H1 (cell line): ENCODE data around the gene OSBP2. TPM values are rescaled to one million over a fixed set of nuclear protein-coding genes. Genes with fewer than 3 reads are reported as not detected.

Experiments
- CTCF ChIA-PET: fragments of 300-600 bp; sonication (Branson Sonifier 250); formaldehyde crosslinking; loops from one replicate; lab custom pipeline; 2021; ENCODE audit not compliant: partially characterized antibody; lab: Charles Lee
- POLR2A ChIA-PET: fragments of 300-600 bp; sonication (Branson Sonifier 250); formaldehyde crosslinking; loops from one replicate; lab custom pipeline; 2021; ENCODE audit warnings: inconsistent platforms; ENCODE audit not compliant: partially characterized antibody; lab: Charles Lee
- DNase-seq, 2 experiments: peaks; one replicate each; pipeline versions ENCODE4 v3.0.0 to v3.0.0-alpha.2; 2010 to 2022; ENCODE audit warnings: low spot score in 2 of 2, low read depth in 1 of 2, mixed read lengths in 1 of 2
- FAIRE-seq: peaks from 2 replicates; lab custom pipeline; 2011; peaks lifted over from hg19 to GRCh38; lab: Jason Lieb, UNC
- H2AFZ ChIP-seq: 2 replicates; pipeline ENCODE4 v1.8.1; 2012; ENCODE audit warnings: low read length, inconsistent platforms
- H2AK5ac ChIP-seq: 2 replicates; pipeline ENCODE4 v1.6.1; 2013; ENCODE audit warnings: low read depth, low read length
- H2BK120ac ChIP-seq: replicated peaks from 2 replicates; pipeline ENCODE3; 2013; ENCODE audit warnings: low read depth, low read length, inconsistent platforms
- H2BK12ac ChIP-seq: 2 replicates; pipeline ENCODE4 v1.6.1; 2013; ENCODE audit warnings: low read depth, low read length
- H2BK15ac ChIP-seq: 2 replicates; pipeline ENCODE4 v1.6.1; 2013; ENCODE audit warnings: low read length
- H2BK20ac ChIP-seq: 2 replicates; pipeline ENCODE4 v1.6.1; 2013; ENCODE audit warnings: low read length
- H2BK5ac ChIP-seq: 2 replicates; pipeline ENCODE4 v1.6.1; 2013; ENCODE audit warnings: low read depth, low read length
- H3K14ac ChIP-seq: 2 replicates; pipeline ENCODE4 v1.6.1; 2013; ENCODE audit warnings: inconsistent platforms; ENCODE audit not compliant: insufficient read length
- H3K18ac ChIP-seq: 2 replicates; pipeline ENCODE4 v1.6.1; 2013; ENCODE audit warnings: low read length; ENCODE audit errors: extremely low read depth
- H3K23ac ChIP-seq: 2 replicates; pipeline ENCODE4 v1.6.1; 2013; ENCODE audit warnings: inconsistent platforms; ENCODE audit not compliant: insufficient read length
- H3K23me2 ChIP-seq: 2 replicates; pipeline ENCODE4 v1.6.1; 2013; ENCODE audit warnings: low read depth, low read length
- H3K27ac ChIP-seq: 2 replicates; pipeline ENCODE4 v1.6.1; 2011; ENCODE audit warnings: low read depth, low read length, inconsistent platforms
- H3K27me3 ChIP-seq, 4 experiments: replicated peaks in 1 of 4; 1 replicate in 1 of 4; 2 replicates in 3 of 4; pipeline versions ENCODE4 v1.6.1 to v1.8.1; 2011 to 2013; ENCODE audit warnings: low read length in 3 of 4, mild to moderate bottlenecking in 3 of 4, inconsistent platforms in 2 of 4, mixed read lengths in 2 of 4, moderate library complexity in 1 of 4; ENCODE audit not compliant: control insufficient read depth in 3 of 4, insufficient read depth in 3 of 4; ENCODE audit errors: extremely low read depth in 1 of 4
- H3K36me3 ChIP-seq, 4 experiments: 2 replicates each; pipeline versions ENCODE4 v1.6.1 to v1.8.1; 2011 to 2013; ENCODE audit warnings: mild to moderate bottlenecking in 4 of 4, low read length in 3 of 4, moderate library complexity in 2 of 4, control low read depth in 1 of 4, inconsistent platforms in 1 of 4; ENCODE audit not compliant: insufficient read depth in 4 of 4, control insufficient read depth in 2 of 4
- H3K4ac ChIP-seq: replicated peaks from 2 replicates; pipeline ENCODE3; 2013; ENCODE audit warnings: low read length, low read depth, mixed read lengths, inconsistent platforms; ENCODE audit not compliant: insufficient read length
- H3K4me1 ChIP-seq, 4 experiments: replicated peaks in 1 of 4; 1 replicate in 1 of 4; 2 replicates in 3 of 4; pipeline versions ENCODE4 v1.6.1 to v1.8.1; 2011 to 2013; ENCODE audit warnings: low read length in 3 of 4, inconsistent platforms in 2 of 4, mixed read lengths in 1 of 4; ENCODE audit not compliant: insufficient read depth in 4 of 4, control insufficient read depth in 3 of 4
- H3K4me2 ChIP-seq, 2 experiments: 2 replicates each; pipeline versions ENCODE4 v1.6.1 to v1.8.1; 2011 to 2013; ENCODE audit warnings: low read depth in 2 of 2, low read length in 2 of 2, control low read depth in 1 of 2, inconsistent platforms in 1 of 2, mild to moderate bottlenecking in 1 of 2; ENCODE audit not compliant: insufficient read depth in 1 of 2
- H3K4me3 ChIP-seq, 4 experiments: fragments of 200-600, 300-600 bp in 1 of 4; sonication (generic), shearing (Covaris generic), sonication (Bioruptor Twin) in 1 of 4; 2 replicates each; pipeline versions ENCODE4 v1.5.1 to v1.8.1; 2011 to 2016; ENCODE audit warnings: low read length in 4 of 4, low read depth in 3 of 4, control low read depth in 2 of 4, inconsistent platforms in 2 of 4, mild to moderate bottlenecking in 2 of 4, mixed read lengths in 1 of 4, moderate library complexity in 1 of 4; ENCODE audit not compliant: insufficient read depth in 2 of 4; ENCODE audit errors: extremely low read depth in 1 of 4
- H3K56ac ChIP-seq: replicated peaks from 2 replicates; pipeline ENCODE3; 2013; ENCODE audit warnings: low read depth, mild to moderate bottlenecking, mixed read lengths, low read length, inconsistent platforms; ENCODE audit not compliant: insufficient read length
- H3K79me1 ChIP-seq: 2 replicates; pipeline ENCODE4 v1.6.1; 2013; ENCODE audit warnings: low read depth, low read length, control low read depth
- H3K79me2 ChIP-seq, 2 experiments: 2 replicates each; pipeline versions ENCODE4 v1.6.1 to v1.8.1; 2012 to 2013; ENCODE audit warnings: low read length in 2 of 2, mild to moderate bottlenecking in 2 of 2, inconsistent platforms in 1 of 2; ENCODE audit not compliant: insufficient read depth in 2 of 2, control insufficient read depth in 1 of 2
- H3K9ac ChIP-seq, 4 experiments: replicated peaks in 1 of 4; 1 replicate in 1 of 4; 2 replicates in 3 of 4; pipeline versions ENCODE4 v1.6.1 to v1.8.1; 2011 to 2013; ENCODE audit warnings: low read depth in 3 of 4, low read length in 3 of 4, control low read depth in 2 of 4, mild to moderate bottlenecking in 2 of 4, moderate library complexity in 2 of 4, inconsistent platforms in 1 of 4; ENCODE audit errors: extremely low read depth in 1 of 4
- H3K9me3 ChIP-seq, 2 experiments: 2 replicates each; pipeline versions ENCODE4 v1.6.1 to v1.8.1; 2012 to 2013; ENCODE audit warnings: mild to moderate bottlenecking in 2 of 2, moderate library complexity in 2 of 2, control low read depth in 1 of 2, inconsistent platforms in 1 of 2, low read depth in 1 of 2, low read length in 1 of 2, mixed read lengths in 1 of 2; ENCODE audit not compliant: insufficient read depth in 2 of 2
- H4K20me1 ChIP-seq, 2 experiments: replicated peaks in 1 of 2; 2 replicates each; pipeline versions ENCODE3 to v1.8.1; 2011 to 2013; ENCODE audit warnings: inconsistent platforms in 2 of 2, low read length in 2 of 2, mild to moderate bottlenecking in 1 of 2; ENCODE audit not compliant: insufficient read depth in 2 of 2, control insufficient read depth in 1 of 2
- H4K5ac ChIP-seq: 2 replicates; pipeline ENCODE4 v1.6.1; 2013; ENCODE audit warnings: low read length, low read depth, mixed read lengths, inconsistent platforms; ENCODE audit not compliant: insufficient read length
- H4K8ac ChIP-seq: 2 replicates; pipeline ENCODE4 v1.8.0; 2013; ENCODE audit warnings: mild to moderate bottlenecking, moderate library complexity, low read length, inconsistent platforms; ENCODE audit not compliant: insufficient read depth; ENCODE audit errors: extremely low read depth
- H4K91ac ChIP-seq: replicated peaks from 2 replicates; pipeline ENCODE3; 2013; ENCODE audit warnings: low read length, mixed read lengths, inconsistent platforms; ENCODE audit not compliant: insufficient read length
- RNF2 ChIP-seq: fragments of 200-900, 300-1000 bp; sonication (generic); IDR thresholded peaks from 2 replicates; pipeline ENCODE4 v1.7.1; 2016; ENCODE audit warnings: borderline replicate concordance, low read depth, mild to moderate bottlenecking, antibody characterized with exemption, low read length; ENCODE audit not compliant: poor library complexity, severe bottlenecking; ENCODE audit errors: missing control alignments
- WGBS, 2 experiments: shearing (Covaris generic) in 1 of 2; methylation state at CpG; one replicate each; pipeline versions ENCODE4 v1.1.6 to v1.1.7; 2013 to 2015; ENCODE audit warnings: low lambda C conversion rate in 2 of 2, mixed read lengths in 2 of 2, inconsistent platforms in 1 of 2, low coverage in 1 of 2, missing lambda C conversion rate in 1 of 2; ENCODE audit not compliant: insufficient replicate concordance in 2 of 2, insufficient coverage in 1 of 2, insufficient read length in 1 of 2; ENCODE audit errors: extremely low coverage in 1 of 2, missing lambda C conversion rate in 1 of 2; 5-methylcytosine and 5-hydroxymethylcytosine counted together
- polyA plus RNA-seq, 7 experiments: library from polyadenylated mRNA; depleted of rRNA in 3 of 7; stranded (reverse) in 5 of 7; unstranded in 2 of 7; fragments of >200 nt in 5 of 7; fragments of 200-250 nt in 2 of 7; gene quantifications; 1 replicate in 5 of 7; 2 replicates in 1 of 7; 4 replicates in 1 of 7; pipeline versions ENCODE4 v1.2.1 to v1.2.3, GENCODE V29; 2011 to 2013; ENCODE audit warnings: missing spikeins in 2 of 7, mixed read lengths in 2 of 7
- total RNA-seq: library from RNA; stranded (reverse); fragmentation: NEBNext Ultra II Directional; extraction: Animal tissue kit (Norgen Biotek cat#: 25700); gene quantifications from 2 replicates; pipeline ENCODE4 v1.2.1, GENCODE V29; 2021

The OSBP2 gene
- total and polyA plus RNA-seq, 2 of the 8 experiments (the other 6 are each of a cell fraction or from before 2014, with no cell fraction given) = 3.4 to 3.7 TPM

DNA sequence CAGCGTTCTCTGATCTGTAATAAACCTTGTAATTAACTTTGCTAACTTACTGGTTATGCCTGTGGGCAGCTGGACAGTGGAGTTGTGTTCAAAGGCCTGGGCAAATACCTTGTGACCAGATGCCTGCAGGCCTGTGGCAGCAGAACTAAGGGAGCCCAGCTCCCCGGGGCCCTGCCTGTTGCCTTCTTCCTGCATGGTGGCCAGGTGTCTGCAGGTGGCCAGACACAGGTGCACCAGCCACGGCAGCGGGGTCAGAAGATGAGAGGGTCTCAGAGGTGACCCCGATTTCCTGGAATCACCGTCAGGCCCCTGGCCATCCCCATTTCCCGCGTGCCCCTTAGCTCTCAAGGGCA lies 127.2 kb downstream of the OSBP2 start:
- Histone ChIP-seq H4K91ac (no peak overlapping the region), H3K4me1 (peaks cover 0 to 3% (median 0%) of the 10 kb centered on the region in 4 experiments; a peak in 2 of 7 replicates), H2BK12ac (no peak overlapping the region), H3K9ac (no peak overlapping the region), H3K79me1 (no peaks in the 10 kb centered on the region; the same call in 1 of the 2 replicates), H3K4me2 (peak overlapping the region; percentile 62 to 79), H3K79me2 (no peaks in the 10 kb centered on the region), H4K8ac (peak overlapping the region; percentile 77; the same call in 1 of the 2 replicates), H3K23ac (no peak overlapping the region), H4K20me1 (no peaks in the 10 kb centered on the region), H3K18ac (no peak overlapping the region), H3K4ac (no peak overlapping the region), H3K27ac (no peak overlapping the region), H2AFZ (no peak overlapping the region; the same call in 1 of the 2 replicates), H3K36me3 (no peaks in the 10 kb centered on the region), H2AK5ac (no peak overlapping the region), H3K23me2 (peaks cover 7% of the 10 kb centered on the region; the same call in 1 of the 2 replicates), H3K56ac (no peak overlapping the region), H3K27me3 (peaks cover 2 to 35% (median 24%) of the 10 kb centered on the region in 4 experiments), H3K14ac (no peak overlapping the region), H2BK5ac (no peak overlapping the region), H2BK20ac (no peak overlapping the region), H4K5ac (no peak overlapping the region), H3K9me3 (no peaks in the 10 kb centered on the region), H2BK15ac (no peak overlapping the region), H2BK120ac (no peak overlapping the region), H3K4me3 (peak overlapping the region; percentile 38 to 70 (median 50); a peak in 6 of 8 replicates)
- 49% methylated on average over 7 of the region's 8 CpGs; no CpG with 5 or more reads in 1 of the 2 experiments for WGBS, 2 experiments
- CTCF ChIA-PET = interaction anchor here (0.6 to 2.7 kb wide), 9 partner anchors 15 to 209 kb away, joined by 3 to 8 read pairs (median 4); no protein-coding TSS in a partner anchor
- DNase-seq (no peak), FAIRE-seq (no peak)
- POLR2A ChIA-PET = interaction anchor here (0.7 to 0.9 kb wide), 2 partner anchors 12 to 65 kb away, joined by 3 read pairs; no protein-coding TSS in a partner anchor
- no peak for TF ChIP-seq RNF2
